Measurements from ENCODE around the gene LMTK2. TPM values are rescaled to one million over a fixed set of nuclear protein-coding genes. Genes with fewer than 3 reads are reported as not detected.

LMTK2 gene
- total RNA-seq, 1 donor from 2014 or later, result 21.6 TPM

- H3K4me3 ChIP-seq, result no peak overlapping the region
- intact Hi-C loops (cut with DNase I), result no loop called here
- H3K4me1 ChIP-seq, result no peaks in the 10 kb centered on the region
- no peaks in the 10 kb centered on the region for H3K9me3 ChIP-seq
- no peak for TF ChIP-seq POLR2AphosphoS5 (IDR thresholded peaks at IDR 0.05; ENCODE audit: insufficient read depth in 1 of 2, low read depth in 1 of 2)
- H3K36me3 ChIP-seq, result peaks cover 0 to 15% of the 10 kb centered on the region in 2 donors
- H3K27ac ChIP-seq, result no peak overlapping the region
- no peaks in the 10 kb centered on the region for H3K27me3 ChIP-seq
- DNase-seq (ENCODE audit: extremely low spot score in 2 of 2), result no peak
Measured at GRCh38 chr7:98232263-98232585, 125.6 kb downstream of the LMTK2 start.

GRCh38 chr7:98232799-98233198 lies 126.1 kb downstream of the LMTK2 start:
- intact Hi-C loops (cut with DNase I), result no loop called here
- no peak for DNase-seq (ENCODE audit: extremely low spot score in 2 of 2)
- Histone ChIP-seq H3K27ac (no peak overlapping the region), H3K27me3 (no peaks in the 10 kb centered on the region), H3K36me3 (peaks cover 0 to 15% of the 10 kb centered on the region in 2 donors), H3K9me3 (no peaks in the 10 kb centered on the region), H3K4me1 (no peaks in the 10 kb centered on the region), H3K4me3 (no peak overlapping the region)
- TF ChIP-seq CTCF (IDR thresholded peaks at IDR 0.05), result no peak
- TF ChIP-seq POLR2AphosphoS5 (IDR thresholded peaks at IDR 0.05; ENCODE audit: insufficient read depth in 1 of 2, low read depth in 1 of 2), result no peak
- TF ChIP-seq POLR2A (IDR thresholded peaks at IDR 0.05), result no peak

- H3K4me3 ChIP-seq, result no peak overlapping the region
- H3K27ac ChIP-seq, result no peak overlapping the region
- no peaks in the 10 kb centered on the region for H3K9me3 ChIP-seq
- no peaks in the 10 kb centered on the region for H3K27me3 ChIP-seq
- no peaks in the 10 kb centered on the region for H3K4me1 ChIP-seq
- H3K36me3 ChIP-seq, result peaks cover 0 to 15% of the 10 kb centered on the region in 2 donors
- intact Hi-C loops (cut with DNase I), result no loop called here
- DNase-seq (ENCODE audit: extremely low spot score in 2 of 2), result no peak
- TF ChIP-seq POLR2AphosphoS5 (IDR thresholded peaks at IDR 0.05; ENCODE audit: insufficient read depth in 1 of 2, low read depth in 1 of 2) (no peak), POLR2A (IDR thresholded peaks at IDR 0.05) (no peak), CTCF (IDR thresholded peaks at IDR 0.05) (no peak)
Measured at GRCh38 chr7:98233219-98234070, 126.8 kb downstream of the LMTK2 start.

- Histone ChIP-seq H3K4me1 (no peaks in the 10 kb centered on the region), H3K36me3 (peaks cover 0 to 15% of the 10 kb centered on the region in 2 donors), H3K27me3 (no peaks in the 10 kb centered on the region), H3K9me3 (no peaks in the 10 kb centered on the region), H3K27ac (no peak overlapping the region), H3K4me3 (no peak overlapping the region)
- no peak for DNase-seq (ENCODE audit: extremely low spot score in 2 of 2)
- intact Hi-C loops (cut with DNase I), result no loop called here
- TF ChIP-seq CTCF (IDR thresholded peaks at IDR 0.05) (no peak), POLR2A (IDR thresholded peaks at IDR 0.05) (no peak), POLR2AphosphoS5 (IDR thresholded peaks at IDR 0.05; ENCODE audit: insufficient read depth in 1 of 2, low read depth in 1 of 2) (no peak)
Measured at GRCh38 chr7:98234429-98235147, 127.9 kb downstream of the LMTK2 start.

GRCh38 chr7:98235901-98236300 lies 129.2 kb downstream of the LMTK2 start:
- DNase-seq (ENCODE audit: extremely low spot score in 2 of 2), result no peak
- Histone ChIP-seq H3K27me3 (no peaks in the 10 kb centered on the region), H3K27ac (no peak overlapping the region), H3K9me3 (no peaks in the 10 kb centered on the region), H3K36me3 (peaks cover 0 to 17% of the 10 kb centered on the region in 2 donors), H3K4me3 (no peak overlapping the region), H3K4me1 (no peaks in the 10 kb centered on the region)
- TF ChIP-seq CTCF (IDR thresholded peaks at IDR 0.05), result no peak
- no peak for TF ChIP-seq POLR2A (IDR thresholded peaks at IDR 0.05)
- TF ChIP-seq POLR2AphosphoS5 (IDR thresholded peaks at IDR 0.05; ENCODE audit: insufficient read depth in 1 of 2, low read depth in 1 of 2), result no peak
- intact Hi-C loops (cut with DNase I), result no loop called here
